ENCODE results near the gene CDK18.

CDK18 gene

GRCh38 chr1:205575294-205575885 lies 70.9 kb downstream of the CDK18 start:
- no peak for FAIRE-seq

GRCh38 chr1:205576011-205576410 lies 71.5 kb downstream of the CDK18 start:
- no peak for FAIRE-seq

GRCh38 chr1:205576805-205577761 lies 72.6 kb downstream of the CDK18 start:
- FAIRE-seq = no peak

GRCh38 chr1:205577874-205578658 lies 73.6 kb downstream of the CDK18 start:
- no peak for FAIRE-seq

- no peak for FAIRE-seq
These were observed 74.5 kb downstream of the CDK18 start for GRCh38 chr1:205578780-205579571.

GRCh38 chr1:205579711-205580110 lies 75.2 kb downstream of the CDK18 start:
- FAIRE-seq = no peak

- FAIRE-seq = no peak
These were observed 75.9 kb downstream of the CDK18 start for GRCh38 chr1:205580140-205580922.

- no peak for FAIRE-seq
These were observed 76.4 kb downstream of the CDK18 start for GRCh38 chr1:205580923-205581180.

- no peak for FAIRE-seq
These were observed 77.0 kb downstream of the CDK18 start for GRCh38 chr1:205581321-205581980.

GRCh38 chr1:205582046-205582445 lies 77.6 kb downstream of the CDK18 start:
- no peak for FAIRE-seq
